Endometrium (tissue), 2 donors: ENCODE results near the gene CCDC82.
A peak's percentile ranks its signal among the peaks of the same experiment; 100 is the strongest.
"Not testable (repeated sequence)": the region's sequence is repeated elsewhere in the genome, so short reads cannot be mapped to it uniquely, and the experiment has no call there.

Experiments
- FAIRE-seq: peaks from 2 replicates; lab custom pipeline; 2012; peaks lifted over from hg19 to GRCh38; lab: Jason Lieb, UNC
- donor health status: control.
- donor health status: control.

Gene CCDC82

DNA sequence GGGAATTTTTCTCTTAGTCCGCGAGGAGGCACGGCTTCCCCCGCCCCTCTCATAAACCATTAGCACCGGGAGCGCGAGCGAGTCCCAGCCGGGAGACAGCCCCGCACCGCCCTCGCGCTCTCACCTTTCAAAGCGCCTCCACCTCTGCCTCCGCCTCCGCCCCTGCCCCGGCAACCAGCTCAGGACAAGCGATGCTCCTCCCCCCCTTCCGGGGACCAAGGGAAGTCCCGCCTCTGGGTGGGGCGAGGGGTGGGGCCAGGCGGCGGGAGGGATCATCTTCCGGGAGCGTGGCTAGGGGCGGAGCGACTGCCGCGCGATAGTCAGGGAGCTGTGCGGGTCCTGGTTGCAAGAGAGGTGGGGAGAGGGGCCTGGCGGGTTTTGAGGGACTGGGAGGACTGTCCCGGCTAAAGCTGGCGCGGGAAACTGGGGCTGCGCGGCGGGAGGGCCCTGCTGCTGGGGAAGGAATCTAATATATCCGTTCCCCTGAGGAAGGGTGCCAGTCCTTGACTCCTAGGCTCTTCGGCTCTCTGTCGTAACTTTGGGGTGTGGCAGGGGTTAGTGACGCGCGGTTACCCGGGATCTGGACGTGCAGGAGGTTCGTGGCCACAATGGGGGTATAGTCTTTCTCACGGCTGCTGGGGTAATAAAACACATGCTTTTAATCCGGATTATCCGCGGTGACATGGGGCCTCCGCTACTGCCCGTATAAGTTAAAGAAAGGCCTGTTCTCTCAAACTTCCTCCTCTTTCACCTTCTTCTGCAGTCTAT lies at the start of gene CCDC82, which contains the start of gene JRKL:
CCDC82 (minus strand) TSS at position 193 of the 768 bp plus-strand sequence. CDS start 5,165 bp downstream, outside the sequence.
JRKL (plus strand) TSS at position 294 of the 768 bp plus-strand sequence. CDS start 637 bp downstream, outside the sequence.
- no peak for FAIRE-seq

DNA sequence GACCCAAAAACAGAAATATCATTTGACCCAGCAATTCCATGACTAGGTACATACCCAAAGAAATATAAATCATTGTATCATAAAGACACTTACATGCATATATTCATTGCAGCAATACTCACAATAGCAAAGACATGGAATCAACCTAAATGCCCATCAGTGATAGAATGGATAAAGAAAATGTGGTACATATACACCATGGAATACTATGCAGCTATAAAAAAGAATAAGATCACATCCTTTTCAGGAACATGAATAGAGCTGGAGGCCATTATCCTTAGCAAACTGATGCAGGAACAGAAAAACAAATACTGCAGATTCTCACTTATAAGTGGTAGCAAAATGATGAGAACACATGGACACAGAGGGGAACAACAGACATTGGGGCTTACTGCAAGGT lies 42.9 kb upstream of the CCDC82 start:
- not testable (repeated sequence) for FAIRE-seq

DNA sequence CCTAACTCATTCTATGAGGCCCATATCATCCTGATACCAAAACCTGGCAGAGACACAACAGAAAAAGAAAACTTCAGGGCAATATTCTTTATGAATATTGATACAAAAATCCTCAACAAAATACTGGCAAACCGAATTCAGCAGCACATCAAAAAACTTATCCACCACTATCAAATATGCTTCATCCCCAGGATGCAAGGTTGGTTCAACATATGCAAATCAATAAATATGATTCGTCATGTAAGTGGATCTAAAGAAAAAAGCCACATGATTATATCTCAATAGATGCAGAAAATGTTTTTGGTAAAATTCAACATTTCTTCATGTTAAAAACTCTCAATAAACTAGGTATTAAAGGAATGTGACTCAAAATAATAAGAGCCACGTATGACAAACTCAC lies 41.0 kb upstream of the CCDC82 start:
- no peak for FAIRE-seq

DNA sequence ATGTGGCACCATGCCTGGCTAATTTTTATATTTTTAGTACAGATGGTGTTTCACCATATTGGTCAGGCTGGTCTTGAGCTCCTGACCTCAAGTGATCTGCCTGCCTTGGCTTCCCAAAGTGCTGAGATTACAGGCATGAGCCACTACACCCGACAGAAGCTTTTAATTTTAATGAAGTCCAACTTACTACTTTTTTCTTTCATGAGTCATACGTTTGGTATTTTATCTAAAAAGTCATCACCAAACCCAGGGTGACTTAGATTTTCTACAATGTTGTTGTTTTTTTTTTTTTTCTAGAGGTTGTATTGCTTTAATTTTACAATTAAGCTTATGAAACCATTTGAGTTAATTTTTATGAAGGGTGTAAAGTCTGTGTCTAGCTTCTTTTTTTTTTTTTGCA lies 35.0 kb upstream of the CCDC82 start:
- no peak for FAIRE-seq

DNA sequence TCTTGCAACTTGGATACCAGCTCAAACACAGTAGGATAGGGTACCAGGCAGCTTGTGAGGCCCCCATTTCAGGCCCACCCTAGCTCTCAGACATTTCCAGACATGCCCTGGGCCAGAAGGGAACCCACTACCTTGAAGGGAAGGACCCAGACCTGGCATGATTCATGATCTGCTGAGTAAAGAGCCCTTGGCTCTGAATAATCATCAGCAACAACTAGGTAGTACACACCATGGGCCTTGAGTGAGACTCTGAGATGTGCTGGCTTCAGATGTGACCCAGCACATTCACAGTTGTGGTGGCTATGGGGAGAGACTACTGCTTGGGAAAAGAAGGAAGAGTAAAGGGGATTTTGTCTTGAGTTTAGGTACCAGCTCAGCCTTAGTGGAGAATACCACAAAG lies 23.7 kb upstream of the CCDC82 start:
- FAIRE-seq = no peak

DNA sequence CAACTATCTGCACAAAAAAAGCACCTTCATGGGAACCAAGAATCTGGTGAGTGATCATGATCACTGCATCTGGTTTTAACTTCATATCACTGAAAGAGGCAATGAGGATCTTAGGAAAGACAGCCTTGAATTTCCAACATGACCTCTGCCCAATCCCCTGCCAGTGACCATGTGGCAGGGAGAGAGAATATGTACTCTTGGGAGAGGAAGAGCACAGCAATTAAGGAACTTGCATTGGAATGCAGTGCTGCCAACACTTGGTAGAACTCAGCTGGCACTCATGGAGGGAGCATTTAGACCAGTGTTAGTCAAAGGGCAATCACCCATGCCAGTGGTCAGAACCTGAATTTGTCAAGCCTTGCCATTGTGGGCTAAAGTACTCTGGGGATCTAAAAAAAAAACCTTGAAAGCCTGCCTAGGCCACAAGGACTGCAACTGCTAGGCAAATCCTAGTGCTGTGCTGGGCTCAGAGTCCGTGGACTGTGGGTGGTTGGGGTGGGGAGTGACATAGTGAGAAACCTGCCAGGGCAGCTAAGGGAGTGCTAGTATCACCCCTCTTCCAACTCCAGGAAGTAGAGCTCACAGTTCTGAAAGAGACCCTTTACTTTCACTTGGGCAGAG lies 23.2 kb upstream of the CCDC82 start:
- FAIRE-seq = no peak

DNA sequence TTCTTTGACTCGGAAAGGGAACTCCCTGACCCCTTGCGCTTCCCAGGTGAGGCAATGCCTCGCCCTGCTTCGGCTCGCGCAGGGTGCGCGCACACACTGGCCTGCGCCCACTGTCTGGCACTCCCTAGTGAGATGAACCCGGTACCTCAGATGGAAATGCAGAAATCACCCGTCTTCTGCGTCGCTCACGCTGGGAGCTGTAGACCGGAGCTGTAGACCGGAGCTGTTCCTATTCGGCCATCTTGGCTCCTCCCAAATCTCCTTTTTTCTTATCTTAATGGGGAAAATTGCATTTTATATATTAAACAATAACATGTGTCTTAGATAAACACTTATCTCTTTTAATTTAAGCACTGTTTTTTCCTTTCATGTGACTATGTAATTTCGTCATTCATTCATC lies 21.7 kb upstream of the CCDC82 start:
- not testable (repeated sequence) for FAIRE-seq

DNA sequence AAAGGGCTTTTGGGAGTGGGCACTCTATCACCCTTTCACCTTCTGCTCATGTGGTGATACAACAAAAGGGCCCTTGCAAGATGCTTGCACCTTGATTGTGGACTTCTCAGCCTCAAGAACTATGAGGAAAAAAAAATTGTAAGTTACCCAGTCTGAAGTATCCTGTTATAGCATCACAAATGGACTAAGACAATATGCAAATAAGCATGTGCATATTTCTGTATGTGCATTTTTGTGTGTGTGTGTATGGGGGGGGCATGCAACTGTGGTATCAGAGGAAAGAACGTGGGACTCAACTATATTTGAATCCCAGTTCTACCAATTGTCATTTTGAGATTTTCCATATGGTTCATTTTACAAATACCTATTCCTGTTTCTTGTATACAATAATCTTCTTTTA lies 11.0 kb upstream of the CCDC82 start:
- no peak for FAIRE-seq

DNA sequence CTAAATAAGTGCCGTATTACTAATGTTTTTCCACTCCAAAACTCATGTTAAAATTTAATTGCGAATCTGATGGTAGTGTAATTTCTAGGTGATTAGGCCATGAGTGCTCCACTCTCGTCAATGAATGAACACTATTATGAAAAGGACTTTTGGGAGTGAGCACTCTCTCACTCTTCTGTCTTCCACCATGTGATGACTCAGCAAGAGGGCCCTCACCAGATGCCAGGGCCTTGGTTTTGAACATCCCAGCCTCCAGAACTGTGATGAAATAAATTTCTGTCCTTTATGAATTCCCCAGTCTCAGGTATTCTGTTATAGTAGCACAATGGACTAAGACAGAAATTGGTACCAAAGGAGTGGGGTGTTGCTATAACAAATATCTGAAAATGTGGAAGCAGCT lies 8.2 kb upstream of the CCDC82 start:
- no peak for FAIRE-seq

DNA sequence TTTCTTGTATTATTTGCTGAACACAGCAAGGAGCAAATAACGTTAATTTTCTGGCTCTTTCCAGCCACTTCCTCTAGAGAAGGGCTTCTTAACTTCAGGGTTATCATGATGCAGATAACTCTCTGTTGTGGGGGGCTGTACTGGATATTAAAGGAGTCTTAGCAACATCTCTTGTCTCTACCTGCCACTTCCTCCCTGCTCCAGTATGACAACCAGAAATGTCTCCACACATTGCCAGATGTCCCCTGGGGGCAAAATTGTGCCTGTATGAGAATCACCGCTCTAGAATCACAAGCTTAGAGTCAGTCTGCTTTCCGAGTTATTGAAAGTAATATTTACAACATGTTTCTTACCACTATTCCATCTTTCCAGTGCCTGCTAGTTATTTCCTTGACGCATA lies 6.9 kb upstream of the CCDC82 start:
- no peak for FAIRE-seq

DNA sequence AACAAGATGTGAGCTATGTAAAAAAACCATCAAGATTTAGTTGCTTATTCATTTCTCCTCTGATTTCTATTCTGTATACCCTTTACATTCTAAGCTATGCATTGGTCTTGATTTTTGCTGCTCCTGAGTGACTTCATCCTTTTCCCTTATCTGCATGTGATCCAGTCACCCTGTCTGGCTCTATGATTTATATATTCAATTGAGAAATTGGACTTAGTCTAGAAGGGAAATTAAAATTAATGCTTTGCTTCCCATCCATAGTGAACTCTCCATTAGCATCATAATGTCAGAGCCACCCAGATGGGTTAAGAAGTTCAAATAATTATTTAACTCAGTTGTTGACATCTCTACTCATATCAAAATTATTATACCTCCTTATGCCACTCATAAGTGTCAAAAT lies 5.1 kb upstream of the CCDC82 start:
- no peak for FAIRE-seq

DNA sequence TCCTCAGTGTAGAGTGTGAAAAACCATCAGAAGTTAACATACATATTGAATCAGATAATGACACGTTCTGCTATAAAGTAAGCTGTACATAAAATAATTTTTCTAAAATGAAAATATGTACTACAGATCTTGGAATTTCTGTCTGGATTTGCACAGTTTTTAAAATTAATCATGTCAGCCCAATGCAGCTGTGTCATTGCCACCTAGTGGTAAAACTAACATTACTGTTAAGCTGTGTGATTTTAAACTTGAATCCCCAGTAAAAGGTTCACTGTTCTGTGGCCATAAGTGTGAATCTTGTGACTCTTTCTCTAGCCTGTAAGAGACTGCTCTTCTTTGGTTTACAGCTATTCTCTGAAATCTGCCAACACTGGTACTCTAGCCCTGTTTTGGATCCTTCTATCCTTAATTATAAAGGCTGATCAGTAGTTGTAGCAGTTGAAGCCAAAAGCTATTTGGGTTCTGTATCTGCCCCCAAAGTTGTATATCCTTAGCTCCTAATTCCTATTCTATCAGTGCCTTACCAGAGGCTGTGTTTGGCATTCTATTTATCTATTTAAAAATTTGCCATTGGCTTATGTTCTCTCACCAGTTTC lies 4.1 kb upstream of the CCDC82 start:
- FAIRE-seq = peak; percentile 45

DNA sequence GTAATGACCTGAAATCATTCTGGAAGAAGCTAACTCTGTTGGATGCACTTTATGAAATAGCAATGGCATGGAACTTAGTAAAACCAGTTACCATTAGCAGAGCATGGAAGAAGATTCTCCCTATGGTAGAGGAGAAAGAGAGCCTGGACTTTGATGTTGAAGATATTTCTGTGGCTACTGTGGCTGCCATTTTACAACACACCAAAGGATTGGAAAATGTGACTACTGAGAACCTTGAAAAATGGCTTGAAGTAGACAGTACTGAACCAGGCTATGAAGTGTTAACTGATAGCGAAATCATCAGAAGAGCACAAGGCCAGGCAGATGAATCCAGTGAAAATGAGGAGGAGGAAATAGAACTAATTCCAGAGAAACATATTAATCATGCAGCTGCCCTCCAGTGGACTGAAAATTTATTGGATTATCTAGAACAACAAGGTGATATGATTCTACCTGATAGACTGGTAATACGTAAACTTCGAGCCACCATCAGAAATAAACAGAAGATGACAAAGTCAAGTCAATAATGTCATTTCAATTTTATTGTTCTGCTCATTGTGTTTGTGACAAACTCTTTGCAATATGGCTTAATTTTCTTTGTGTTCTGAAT lies 2.1 kb upstream of the CCDC82 start:
- no peak for FAIRE-seq

DNA sequence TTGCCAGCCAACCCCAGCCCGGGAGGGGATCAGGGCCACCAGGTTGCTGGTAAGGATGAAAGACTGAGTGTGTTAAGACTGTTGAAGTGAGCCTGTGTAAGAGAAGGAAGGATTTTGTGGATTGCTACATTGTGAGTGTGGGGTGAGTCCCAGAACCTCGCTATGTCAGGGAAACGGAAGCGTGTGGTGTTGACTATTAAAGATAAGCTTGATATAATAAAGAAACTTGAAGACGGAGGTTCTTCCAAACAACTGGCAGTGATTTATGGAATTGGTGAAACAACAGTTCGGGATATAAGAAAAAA lies 728 bp upstream of the CCDC82 start:
- FAIRE-seq = no peak

DNA sequence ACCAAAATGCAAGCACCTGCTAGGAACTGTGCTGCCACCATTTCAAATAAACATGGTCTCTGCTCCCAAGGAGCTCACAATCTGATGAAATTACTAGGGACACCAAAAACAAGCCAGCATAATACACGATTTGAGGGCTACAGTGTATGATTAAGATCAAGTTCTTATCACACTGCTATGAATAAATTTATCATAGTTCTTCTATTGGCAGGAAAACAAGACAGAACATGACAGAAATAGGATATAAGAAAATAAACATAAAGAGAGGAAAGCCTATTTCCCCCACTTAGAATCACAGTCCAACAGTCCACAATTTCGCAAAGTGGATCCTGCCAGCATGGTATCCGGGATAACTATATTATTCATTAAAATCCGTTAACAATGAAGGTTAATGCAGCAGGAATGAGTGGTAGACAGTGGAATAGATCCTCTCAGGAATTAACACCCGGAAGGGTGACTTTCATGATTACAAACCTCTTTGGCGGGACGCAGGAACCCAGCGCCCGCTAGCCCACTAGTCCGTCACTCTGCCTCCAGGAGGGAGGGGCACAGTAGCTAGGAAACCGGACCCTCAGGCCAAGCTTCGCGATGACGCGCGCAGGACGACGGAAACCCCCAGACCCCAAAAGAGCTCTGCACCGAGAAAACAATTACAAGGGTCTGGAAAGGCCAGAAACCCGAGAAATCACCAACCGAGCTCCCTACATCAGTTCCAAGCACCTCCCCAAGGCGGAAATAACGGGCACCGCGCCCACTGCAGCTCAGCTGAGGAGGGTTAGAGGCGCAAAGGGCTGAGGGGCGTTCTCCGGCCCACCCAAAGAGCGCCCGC lies 607 bp downstream of the CCDC82 start:
- no peak for FAIRE-seq

DNA sequence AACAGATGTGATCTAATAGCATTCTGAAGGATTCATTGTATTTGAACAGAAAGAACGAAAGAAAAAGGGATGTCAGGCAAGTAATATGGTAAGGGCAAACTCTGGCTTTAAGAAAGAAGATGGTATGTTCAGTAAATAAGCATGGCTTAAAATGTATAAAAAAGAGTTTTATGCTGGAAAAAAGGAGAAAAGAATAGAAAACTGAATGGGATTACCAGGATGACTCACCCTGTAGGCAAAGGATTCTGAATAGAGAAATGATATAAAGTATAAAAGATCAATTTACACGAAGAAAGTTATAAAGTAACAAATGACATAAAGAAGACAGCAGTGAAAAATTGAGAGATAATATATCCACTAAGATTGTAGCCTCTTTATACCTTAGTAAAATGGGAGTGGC lies 4.5 kb downstream of the CCDC82 start:
- no peak for FAIRE-seq

DNA sequence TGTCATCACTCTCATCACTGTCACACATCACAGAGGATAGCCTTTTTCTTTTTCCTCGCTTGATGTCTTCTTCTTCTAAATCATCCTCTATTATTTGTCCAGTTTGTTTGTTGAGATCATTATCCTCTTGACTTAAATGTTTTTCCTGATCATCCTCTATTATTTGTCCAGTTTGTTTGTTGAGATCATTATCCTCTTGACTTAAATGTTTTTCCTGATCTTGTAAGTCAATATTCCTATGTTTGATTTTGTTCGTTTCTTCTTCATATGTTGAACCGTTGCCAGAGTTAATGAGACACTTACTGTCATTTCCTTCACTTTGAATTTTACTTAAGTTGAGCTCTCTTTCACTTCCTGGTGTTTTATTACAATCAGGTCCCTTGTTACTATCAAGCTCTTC lies 5.6 kb downstream of the CCDC82 start:
- FAIRE-seq = no peak

DNA sequence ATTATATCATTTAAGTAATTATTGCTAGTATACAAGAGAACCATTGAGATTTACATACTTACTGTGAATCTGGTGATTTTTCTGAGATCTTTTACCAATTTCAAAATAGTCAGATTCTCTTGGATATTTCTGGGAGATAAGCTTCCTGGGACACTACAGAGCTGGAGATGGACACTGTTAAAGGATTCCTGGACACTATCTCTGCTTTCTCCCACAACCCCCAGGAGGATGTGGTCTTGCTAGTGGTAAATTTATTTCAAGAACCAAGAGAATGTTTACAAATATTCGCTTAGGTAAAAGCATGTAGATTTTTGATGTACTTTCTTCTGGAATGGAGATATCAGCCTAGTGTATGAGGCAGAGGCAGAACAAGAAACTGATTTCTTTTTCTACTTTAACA lies 12.9 kb downstream of the CCDC82 start:
- no peak for FAIRE-seq

DNA sequence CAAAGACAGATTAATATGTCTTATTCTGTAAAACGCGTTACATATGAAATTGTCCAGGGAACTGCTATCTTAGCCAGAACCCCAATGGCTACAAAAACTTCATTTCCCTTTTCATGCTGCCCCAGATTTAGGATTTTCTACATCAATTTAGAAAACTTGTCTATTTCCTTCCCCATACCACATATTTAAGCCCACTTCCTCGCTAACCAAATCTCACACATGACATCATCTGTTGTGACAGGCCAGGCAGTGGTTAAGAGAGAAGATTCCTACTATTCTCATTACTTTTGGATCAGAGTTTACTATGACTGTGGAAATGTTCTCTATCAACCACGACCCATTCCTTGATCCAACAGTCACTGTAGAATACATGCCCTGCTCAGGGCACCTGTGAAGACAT lies 15.9 kb downstream of the CCDC82 start:
- FAIRE-seq = no peak

DNA sequence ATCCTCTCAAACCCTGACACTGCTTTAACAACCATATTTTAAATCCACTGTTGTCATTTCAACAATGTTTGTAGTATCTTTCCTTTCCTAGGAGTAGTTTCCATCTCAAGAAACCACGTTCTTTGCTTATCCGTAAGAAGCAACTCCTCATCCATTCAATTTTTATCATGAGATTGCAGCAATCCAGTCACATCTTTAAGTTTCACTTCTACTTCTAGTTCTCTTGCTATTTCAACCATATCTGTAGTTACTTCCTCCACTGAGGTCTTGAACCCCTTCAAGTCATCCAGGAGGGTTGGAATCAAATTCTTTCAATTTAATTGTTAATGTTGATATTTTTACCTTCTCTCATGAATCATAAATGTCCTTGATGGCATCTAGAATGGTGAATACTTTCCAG lies 22.4 kb downstream of the CCDC82 start:
- no peak for FAIRE-seq

DNA sequence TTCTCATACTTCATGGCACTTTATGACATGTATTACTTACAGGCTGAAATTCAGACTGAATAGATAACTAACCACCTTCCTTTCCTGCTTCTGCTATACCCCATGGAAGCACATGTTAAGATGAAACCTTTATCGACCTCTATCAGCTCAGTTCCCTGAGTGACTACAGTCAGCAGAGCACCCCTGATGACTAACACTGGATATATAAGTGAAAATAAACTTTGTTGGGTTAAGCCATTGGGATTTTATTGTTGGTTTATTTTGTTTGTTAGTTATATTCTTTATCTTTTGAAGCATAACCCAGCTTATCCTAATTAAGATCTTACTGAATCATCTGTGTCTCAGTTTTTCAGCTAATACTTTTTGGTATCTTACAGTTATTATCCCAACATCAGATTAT lies 23.7 kb downstream of the CCDC82 start:
- FAIRE-seq = no peak

DNA sequence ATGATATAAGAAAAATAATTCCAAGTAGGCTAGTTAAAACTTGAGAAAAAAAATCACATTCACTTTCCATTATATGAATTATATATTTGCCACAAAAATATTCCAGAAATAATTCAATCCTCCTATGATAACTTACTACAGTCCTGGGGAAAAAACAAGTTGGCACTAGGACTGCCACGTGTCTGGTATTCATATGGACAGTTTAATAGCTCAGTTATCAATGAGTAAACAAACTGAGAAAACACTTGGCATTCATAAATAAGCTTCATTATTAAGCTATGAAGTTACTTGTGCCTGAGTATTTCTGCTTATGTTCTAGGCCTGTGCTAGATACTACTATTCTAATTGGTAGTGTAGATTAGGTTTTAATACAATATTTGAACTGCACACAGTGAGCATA lies 24.2 kb downstream of the CCDC82 start:
- no peak for FAIRE-seq
